ENCODE measurements around the gene DIPK1A.

DNA sequence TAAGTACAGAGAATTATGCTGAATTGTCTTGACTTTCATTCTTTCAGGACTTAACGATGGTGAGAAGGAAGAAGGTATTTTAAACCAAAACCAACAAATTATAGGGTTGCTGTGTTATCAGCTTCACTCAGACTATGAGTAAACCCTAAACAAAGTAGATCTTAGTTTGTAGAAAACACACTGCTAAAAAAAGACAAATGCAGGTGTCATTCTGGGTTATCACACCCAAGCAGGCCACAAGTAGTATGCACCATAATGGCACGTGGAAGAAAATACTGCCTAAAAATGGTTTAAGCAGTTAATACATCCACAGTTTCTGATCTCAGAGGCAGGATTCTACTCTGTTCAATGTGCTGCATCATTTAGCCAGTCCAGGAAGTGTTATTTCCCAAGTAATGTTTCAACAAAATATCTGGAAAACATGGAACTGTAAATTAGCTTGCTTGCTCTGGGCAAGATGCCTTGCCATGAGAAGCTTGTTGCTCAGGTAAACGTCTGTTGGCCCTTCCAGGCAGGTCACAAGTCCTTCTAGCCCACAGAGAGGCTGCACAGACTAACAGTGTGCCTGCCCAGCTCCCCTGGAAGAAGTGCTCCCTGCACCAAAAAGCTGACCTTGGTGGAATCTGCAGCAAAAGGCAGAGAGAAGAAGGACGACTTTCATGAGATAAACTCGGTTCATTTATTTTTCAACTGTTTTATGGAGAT lies 4.1 kb downstream of the DIPK1A start:
- TF ChIP-seq TAF1 (IDR thresholded peaks at IDR 0.05; ENCODE audit: low read depth) (no peak), EP300 (IDR thresholded peaks at IDR 0.05; ENCODE audit: borderline replicate concordance) (no peak), CREB1 (IDR thresholded peaks at IDR 0.05; ENCODE audit: low read depth) (no peak), EGR1 (IDR thresholded peaks at IDR 0.05) (no peak), ZBTB7A (IDR thresholded peaks at IDR 0.05; ENCODE audit: low read depth) (no peak)
- TF ChIP-seq, protein P1, sequence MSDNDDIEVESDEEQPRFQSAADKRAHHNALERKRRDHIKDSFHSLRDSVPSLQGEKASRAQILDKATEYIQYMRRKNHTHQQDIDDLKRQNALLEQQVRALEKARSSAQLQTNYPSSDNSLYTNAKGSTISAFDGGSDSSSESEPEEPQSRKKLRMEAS (IDR thresholded peaks at IDR 0.05): no peak
- TF ChIP-seq, protein P2, sequence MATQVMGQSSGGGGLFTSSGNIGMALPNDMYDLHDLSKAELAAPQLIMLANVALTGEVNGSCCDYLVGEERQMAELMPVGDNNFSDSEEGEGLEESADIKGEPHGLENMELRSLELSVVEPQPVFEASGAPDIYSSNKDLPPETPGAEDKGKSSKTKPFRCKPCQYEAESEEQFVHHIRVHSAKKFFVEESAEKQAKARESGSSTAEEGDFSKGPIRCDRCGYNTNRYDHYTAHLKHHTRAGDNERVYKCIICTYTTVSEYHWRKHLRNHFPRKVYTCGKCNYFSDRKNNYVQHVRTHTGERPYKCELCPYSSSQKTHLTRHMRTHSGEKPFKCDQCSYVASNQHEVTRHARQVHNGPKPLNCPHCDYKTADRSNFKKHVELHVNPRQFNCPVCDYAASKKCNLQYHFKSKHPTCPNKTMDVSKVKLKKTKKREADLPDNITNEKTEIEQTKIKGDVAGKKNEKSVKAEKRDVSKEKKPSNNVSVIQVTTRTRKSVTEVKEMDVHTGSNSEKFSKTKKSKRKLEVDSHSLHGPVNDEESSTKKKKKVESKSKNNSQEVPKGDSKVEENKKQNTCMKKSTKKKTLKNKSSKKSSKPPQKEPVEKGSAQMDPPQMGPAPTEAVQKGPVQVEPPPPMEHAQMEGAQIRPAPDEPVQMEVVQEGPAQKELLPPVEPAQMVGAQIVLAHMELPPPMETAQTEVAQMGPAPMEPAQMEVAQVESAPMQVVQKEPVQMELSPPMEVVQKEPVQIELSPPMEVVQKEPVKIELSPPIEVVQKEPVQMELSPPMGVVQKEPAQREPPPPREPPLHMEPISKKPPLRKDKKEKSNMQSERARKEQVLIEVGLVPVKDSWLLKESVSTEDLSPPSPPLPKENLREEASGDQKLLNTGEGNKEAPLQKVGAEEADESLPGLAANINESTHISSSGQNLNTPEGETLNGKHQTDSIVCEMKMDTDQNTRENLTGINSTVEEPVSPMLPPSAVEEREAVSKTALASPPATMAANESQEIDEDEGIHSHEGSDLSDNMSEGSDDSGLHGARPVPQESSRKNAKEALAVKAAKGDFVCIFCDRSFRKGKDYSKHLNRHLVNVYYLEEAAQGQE (IDR thresholded peaks at IDR 0.05; ENCODE audit: low read depth): no peak
- TF ChIP-seq, protein P3, sequence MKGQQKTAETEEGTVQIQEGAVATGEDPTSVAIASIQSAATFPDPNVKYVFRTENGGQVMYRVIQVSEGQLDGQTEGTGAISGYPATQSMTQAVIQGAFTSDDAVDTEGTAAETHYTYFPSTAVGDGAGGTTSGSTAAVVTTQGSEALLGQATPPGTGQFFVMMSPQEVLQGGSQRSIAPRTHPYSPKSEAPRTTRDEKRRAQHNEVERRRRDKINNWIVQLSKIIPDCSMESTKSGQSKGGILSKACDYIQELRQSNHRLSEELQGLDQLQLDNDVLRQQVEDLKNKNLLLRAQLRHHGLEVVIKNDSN (IDR thresholded peaks at IDR 0.05): no peak
